HepG2 (cell line): ENCODE results near the gene DENND5B. TPM values are rescaled to one million over a fixed set of nuclear protein-coding genes. Genes with fewer than 3 reads are reported as not detected.

Experiments used
- ATF7 ChIP-seq, 2 experiments: fragments of 450-650 bp in 1 of 2; sonication (generic) in 1 of 2; formaldehyde crosslinking in 1 of 2; IDR thresholded peaks; 2 replicates each; pipeline versions ENCODE4 v1.4.0 to v1.6.1; 2016 to 2020; ENCODE audit warnings: antibody characterized with exemption in 1 of 2, mild to moderate bottlenecking in 1 of 2, missing genetic modification reagents in 1 of 2
- ATRX ChIP-seq: sonication (generic); formaldehyde crosslinking; IDR thresholded peaks from 2 replicates; pipeline ENCODE4 v1.4.0; 2020; ENCODE audit warnings: missing genetic modification reagents, borderline replicate concordance
- CREB3 ChIP-seq: sonication (generic); formaldehyde crosslinking; IDR thresholded peaks from 2 replicates; pipeline ENCODE4 v1.5.0; 2020; ENCODE audit warnings: missing genetic modification reagents
- DBP ChIP-seq: sonication (generic); formaldehyde crosslinking; IDR thresholded peaks from 2 replicates; pipeline ENCODE4 v1.4.0; 2020; ENCODE audit warnings: missing genetic modification reagents; ENCODE audit errors: not compliant biosample characterization
- EZH2 ChIP-seq: conservative IDR thresholded peaks from 2 replicates; pipeline ENCODE4 v1.6.1; 2012; ENCODE audit warnings: mild to moderate bottlenecking, low read depth, low read length, moderate library complexity
- GPBP1L1 ChIP-seq: sonication (generic); formaldehyde crosslinking; IDR thresholded peaks from 2 replicates; pipeline ENCODE4 v1.5.0; 2020; ENCODE audit warnings: mild to moderate bottlenecking, missing genetic modification reagents
- HDAC1 ChIP-seq: sonication (generic); formaldehyde crosslinking; IDR thresholded peaks from 2 replicates; pipeline ENCODE4 v1.5.1; 2020; ENCODE audit warnings: mild to moderate bottlenecking, missing genetic modification reagents
- HES4 ChIP-seq: sonication (generic); formaldehyde crosslinking; IDR thresholded peaks from 2 replicates; pipeline ENCODE4 v1.9.0; 2021; ENCODE audit warnings: mild to moderate bottlenecking, missing genetic modification reagents, borderline replicate concordance
- PITX1 ChIP-seq: sonication (generic); formaldehyde crosslinking; IDR thresholded peaks from 2 replicates; pipeline ENCODE4 v1.5.1; 2020; ENCODE audit warnings: mild to moderate bottlenecking, missing genetic modification reagents
- RAD21 ChIP-seq: fragments of 450-650 bp; formaldehyde crosslinking; IDR thresholded peaks from 2 replicates; pipeline ENCODE4 v1.5.0; 2020; ENCODE audit warnings: mild to moderate bottlenecking
- SIX4 ChIP-seq: sonication (generic); formaldehyde crosslinking; IDR thresholded peaks from 2 replicates; pipeline ENCODE4 v1.4.0; 2020; ENCODE audit warnings: missing genetic modification reagents
- SMAD3 ChIP-seq: sonication (generic); formaldehyde crosslinking; IDR thresholded peaks from 2 replicates; pipeline ENCODE4 v1.4.0; 2020; ENCODE audit warnings: missing genetic modification reagents
- THRA ChIP-seq: sonication (generic); formaldehyde crosslinking; IDR thresholded peaks from 2 replicates; pipeline ENCODE4 v1.4.0; 2020; ENCODE audit warnings: missing genetic modification reagents, borderline replicate concordance
- TOPORS ChIP-seq: sonication (generic); formaldehyde crosslinking; IDR thresholded peaks from 2 replicates; pipeline ENCODE4 v1.8.0; 2023; ENCODE audit warnings: mild to moderate bottlenecking, missing genetic modification reagents
- USF2 ChIP-seq, 2 experiments: sonication (generic) in 1 of 2; formaldehyde crosslinking in 1 of 2; IDR thresholded peaks; 2 replicates each; pipeline versions ENCODE4 v1.5.1 to v1.6.1; 2011 to 2020; ENCODE audit warnings: borderline replicate concordance in 1 of 2, low read depth in 1 of 2, low read length in 1 of 2, mild to moderate bottlenecking in 1 of 2, missing genetic modification reagents in 1 of 2, moderate library complexity in 1 of 2
- ZNF33A ChIP-seq: sonication (generic); formaldehyde crosslinking; IDR thresholded peaks from 2 replicates; pipeline ENCODE4 v1.5.1; 2020; ENCODE audit warnings: missing genetic modification reagents, mild to moderate bottlenecking, moderate library complexity, borderline replicate concordance
- ZNF709 ChIP-seq: sonication (generic); formaldehyde crosslinking; IDR thresholded peaks from 2 replicates; pipeline ENCODE4 v1.5.0; 2020; ENCODE audit warnings: mild to moderate bottlenecking, missing genetic modification reagents
- polyA plus RNA-seq, 8 experiments: library from polyadenylated mRNA; depleted of rRNA in 3 of 8; stranded (reverse) in 7 of 8; unstranded in 1 of 8; fragments of >200 nt; fragmentation: Illumina TruSeq in 4 of 8; extraction: Trizol in 4 of 8; gene quantifications; 2 replicates each; pipeline versions ENCODE4 v1.2.1 to v1.2.3, GENCODE V29; 2011 to 2016; ENCODE audit warnings: low read depth in 4 of 8, missing spikeins in 1 of 8, mixed read lengths in 1 of 8; ENCODE audit not compliant: insufficient read depth in 1 of 8
- total RNA-seq, 5 experiments: library from RNA; depleted of rRNA; stranded (reverse); fragments of >200 nt; fragmentation: Illumina TruSeq; extraction: Trizol; gene quantifications; 2 replicates each; pipeline ENCODE4 v1.2.3, GENCODE V29; 2016; ENCODE audit warnings: low read depth in 1 of 5
- TF ChIP-seq, protein P1 (sequence below): IDR thresholded peaks from 2 replicates; pipeline ENCODE4 v1.6.1; 2018; ENCODE audit warnings: missing genetic modification reagents, mild to moderate bottlenecking, missing compliant biosample characterization
- TF ChIP-seq, protein P2 (sequence below): sonication (generic); formaldehyde crosslinking; IDR thresholded peaks from 2 replicates; pipeline ENCODE4 v1.5.1; 2020; ENCODE audit warnings: missing genetic modification reagents, mild to moderate bottlenecking, borderline replicate concordance

DENND5B gene
- total and polyA plus RNA-seq, 2 of the 13 experiments (the other 11 are each of a cell fraction or from before 2014, with no cell fraction given): 14.7 to 18.7 TPM

DNA sequence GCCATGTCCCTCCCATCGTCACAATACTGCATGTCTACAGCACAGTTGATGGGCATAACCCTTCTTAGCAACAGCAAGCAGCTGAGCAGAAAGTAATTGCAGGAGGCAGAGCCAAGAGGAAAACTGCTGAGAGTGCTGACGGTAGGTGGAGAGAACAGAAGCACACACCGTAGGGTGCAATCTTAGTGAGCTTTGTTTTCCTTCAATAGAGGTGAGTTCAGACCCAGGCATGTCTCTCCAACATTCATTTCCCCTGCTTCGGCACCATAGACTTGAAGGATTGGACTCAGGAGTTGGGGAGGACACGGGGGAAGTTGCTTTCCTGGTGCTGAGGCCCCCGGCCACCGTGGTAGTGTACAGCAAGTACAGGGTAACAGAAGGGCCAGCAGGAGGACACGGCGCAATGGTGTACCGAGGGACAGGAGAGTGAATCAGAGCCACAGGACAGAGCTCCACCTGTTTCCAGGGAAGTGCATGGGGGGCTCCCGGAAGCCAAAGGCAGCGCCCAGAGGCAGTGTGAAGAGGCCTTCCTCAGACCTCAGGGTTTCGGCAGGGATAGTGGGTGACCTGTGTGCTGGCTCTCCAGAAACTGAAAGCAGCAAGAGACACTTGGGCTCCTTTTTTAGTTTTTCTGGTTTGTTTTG, 228.7 kb downstream of the DENND5B start (continued):
- TF ChIP-seq HES4 (CRISPR knock-in tag) (no peak), EZH2 (no peak), USF2 (IDR thresholded peaks at IDR 0.05; ENCODE audit: low read depth, low read length) (no peak), USF2 (CRISPR knock-in tag; IDR thresholded peaks at IDR 0.05; ENCODE audit: borderline replicate concordance) (no peak), ATRX (CRISPR knock-in tag) (no peak), ZNF33A (CRISPR knock-in tag) (no peak), ATF7 (IDR thresholded peaks at IDR 0.05) (no peak), ATF7 (CRISPR knock-in tag; IDR thresholded peaks at IDR 0.05) (0 out of 2 replicates have a peak, but pooled peaks have one; percentile 2), GPBP1L1 (CRISPR knock-in tag) (no peak), CREB3 (CRISPR knock-in tag) (no peak), RAD21 (peak; percentile 43; the same call in 1 of the 2 replicates), PITX1 (CRISPR knock-in tag) (no peak), SIX4 (CRISPR knock-in tag) (no peak), TOPORS (CRISPR knock-in tag) (no peak), THRA (CRISPR knock-in tag) (0 out of 2 replicates have a peak, but pooled peaks have one; percentile 37), ZNF709 (CRISPR knock-in tag) (no peak; the same call in 1 of the 2 replicates), DBP (no peak), SMAD3 (CRISPR knock-in tag) (peak; percentile 62; the same call in 1 of the 2 replicates), HDAC1 (peak; percentile 10; the same call in 1 of the 2 replicates)
- TF ChIP-seq, protein P1, sequence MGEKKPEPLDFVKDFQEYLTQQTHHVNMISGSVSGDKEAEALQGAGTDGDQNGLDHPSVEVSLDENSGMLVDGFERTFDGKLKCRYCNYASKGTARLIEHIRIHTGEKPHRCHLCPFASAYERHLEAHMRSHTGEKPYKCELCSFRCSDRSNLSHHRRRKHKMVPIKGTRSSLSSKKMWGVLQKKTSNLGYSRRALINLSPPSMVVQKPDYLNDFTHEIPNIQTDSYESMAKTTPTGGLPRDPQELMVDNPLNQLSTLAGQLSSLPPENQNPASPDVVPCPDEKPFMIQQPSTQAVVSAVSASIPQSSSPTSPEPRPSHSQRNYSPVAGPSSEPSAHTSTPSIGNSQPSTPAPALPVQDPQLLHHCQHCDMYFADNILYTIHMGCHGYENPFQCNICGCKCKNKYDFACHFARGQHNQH (CRISPR knock-in tag): no peak
- TF ChIP-seq, protein P2, sequence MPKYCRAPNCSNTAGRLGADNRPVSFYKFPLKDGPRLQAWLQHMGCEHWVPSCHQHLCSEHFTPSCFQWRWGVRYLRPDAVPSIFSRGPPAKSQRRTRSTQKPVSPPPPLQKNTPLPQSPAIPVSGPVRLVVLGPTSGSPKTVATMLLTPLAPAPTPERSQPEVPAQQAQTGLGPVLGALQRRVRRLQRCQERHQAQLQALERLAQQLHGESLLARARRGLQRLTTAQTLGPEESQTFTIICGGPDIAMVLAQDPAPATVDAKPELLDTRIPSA (CRISPR knock-in tag): no peak
